Natural killer cell (primary cell): ENCODE data around the gene MBNL1. TPM values are rescaled to one million over a fixed set of nuclear protein-coding genes. Genes with fewer than 3 reads are reported as not detected.

Source experiments
- ATAC-seq, 3 donors: fragments of 150-1000 bp in 2 of 3; fragments of 200-7000 bp in 1 of 3; cut with Tn5 transposase; 1 replicate in 1 of 3; 2 replicates in 2 of 3; pipeline ENCODE4 v1.10.0; 2021; ENCODE audit warnings: mild to moderate bottlenecking in 2 of 3, moderate library complexity in 2 of 3
- DNase-seq, 2 donors: peaks; one replicate each; pipeline versions ENCODE4 v3.0.0 to v3.0.0-alpha.2; 2013 to 2021; ENCODE audit warnings: mixed read lengths in 1 of 2
- H3K27ac ChIP-seq: one replicate; pipeline ENCODE4 v1.5.1; 2013; ENCODE audit warnings: mild to moderate bottlenecking, low read length
- H3K27me3 ChIP-seq: one replicate; pipeline ENCODE4 v1.6.1; 2013; ENCODE audit warnings: low read length; ENCODE audit not compliant: control insufficient read depth, insufficient read depth
- H3K36me3 ChIP-seq: one replicate; pipeline ENCODE4 v1.6.1; 2013; ENCODE audit warnings: low read length; ENCODE audit not compliant: control insufficient read depth, insufficient read depth
- H3K4me1 ChIP-seq: one replicate; pipeline ENCODE4 v1.6.1; 2013; ENCODE audit warnings: low read length; ENCODE audit not compliant: control insufficient read depth, insufficient read depth
- H3K4me3 ChIP-seq: one replicate; pipeline ENCODE4 v1.5.1; 2013; ENCODE audit warnings: low read length
- H3K9me3 ChIP-seq: one replicate; pipeline ENCODE4 v1.6.1; 2013; ENCODE audit warnings: low read length; ENCODE audit not compliant: control insufficient read depth, insufficient read depth
- H3K27ac Mint-ChIP-seq, 2 donors: one replicate each; pipeline ENCODE4 v1.8.0; 2022; ENCODE audit warnings: mild to moderate bottlenecking in 2 of 2, mixed read lengths in 2 of 2, moderate library complexity in 1 of 2
- H3K27me3 Mint-ChIP-seq, 2 donors: one replicate each; pipeline ENCODE4 v1.8.0; 2022; ENCODE audit warnings: low read depth in 2 of 2, mixed read lengths in 2 of 2
- H3K36me3 Mint-ChIP-seq: one replicate; pipeline ENCODE4 v1.8.0; 2022; ENCODE audit warnings: mixed read lengths
- H3K4me1 Mint-ChIP-seq, 2 donors: one replicate each; pipeline ENCODE4 v1.8.0; 2022; ENCODE audit warnings: mixed read lengths in 2 of 2
- H3K4me3 Mint-ChIP-seq: one replicate; pipeline ENCODE4 v1.8.0; 2022; ENCODE audit warnings: mild to moderate bottlenecking, moderate library complexity, mixed read lengths
- H3K9me3 Mint-ChIP-seq, 2 donors: one replicate each; pipeline ENCODE4 v1.8.0; 2022; ENCODE audit warnings: mixed read lengths in 2 of 2
- CTCF ChIP-seq: fragments of 200-600 bp; IDR thresholded peaks from one replicate; pipeline ENCODE4 v1.8.0; 2022; ENCODE audit warnings: antibody characterized with exemption
- WGBS: methylation state at CpG from one replicate; pipeline ENCODE4 v1.1.7; 2013; ENCODE audit warnings: missing lambda C conversion rate; ENCODE audit not compliant: insufficient coverage; 5-methylcytosine and 5-hydroxymethylcytosine counted together
- intact Hi-C: fragments of 100-400 bp; cut with micrococcal nuclease; formaldehyde crosslinking; loops from one replicate; pipeline ENCODE4 v1.14.2; 2022
- total RNA-seq, 4 donors: library from RNA; stranded (reverse); fragments of 120-200 nt in 1 of 4; gene quantifications; one replicate each; pipeline versions ENCODE4 v1.2.3 to v1.2.4, GENCODE V29; 2013 to 2022

The MBNL1 gene
- total RNA-seq, 3 donors from 2014 or later (not counting 1 experiment from before 2014, with no cell fraction given): 600 to 704 (median 607) TPM

GRCh38 chr3:152272771-152273242 is 4.1 kb downstream of the MBNL1 start:
- peaks cover 64 to 78% of the 10 kb centered on the region in 2 donors for H3K4me1 Mint-ChIP-seq
- Histone ChIP-seq H3K9me3 (no peaks in the 10 kb centered on the region), H3K36me3 (no peaks in the 10 kb centered on the region), H3K27ac (peak overlapping the region; percentile 22), H3K4me3 (no peak overlapping the region), H3K27me3 (no peaks in the 10 kb centered on the region), H3K4me1 (peaks cover 13% of the 10 kb centered on the region)
- H3K27ac Mint-ChIP-seq: peak overlapping the region; percentile 81 to 84
- TF ChIP-seq CTCF: no peak
- H3K36me3 Mint-ChIP-seq: no peaks in the 10 kb centered on the region
- intact Hi-C loops: loop anchor here (10.0 kb wide), 1 partner anchor 132 kb away; no protein-coding TSS in a partner anchor
- no peaks in the 10 kb centered on the region for H3K9me3 Mint-ChIP-seq
- 13% methylated on average over 3 of the region's 3 CpGs for WGBS
- ATAC-seq (no peak), DNase-seq (peak in 1 of 2 donors; percentile 53)
- H3K4me3 Mint-ChIP-seq: peak overlapping the region; percentile 97
- no peaks in the 10 kb centered on the region for H3K27me3 Mint-ChIP-seq

GRCh38 chr3:152276681-152277080 is 8.0 kb downstream of the MBNL1 start:
- no peaks in the 10 kb centered on the region for H3K36me3 Mint-ChIP-seq
- no peak for DNase-seq
- peak in 2 of 3 donors; percentile 15 to 42 for ATAC-seq
- no peak overlapping the region for H3K4me3 ChIP-seq
- peak overlapping the region; percentile 47 for H3K27ac ChIP-seq
- intact Hi-C loops: loop anchor here (5.0 to 10.0 kb wide), 2 partner anchors 34 to 128 kb away; no protein-coding TSS in a partner anchor
- peak overlapping the region; percentile 81 to 84 for H3K27ac Mint-ChIP-seq
- H3K27me3 ChIP-seq: no peaks in the 10 kb centered on the region
- no peaks in the 10 kb centered on the region for H3K9me3 Mint-ChIP-seq
- 50% methylated on average over 1 of the region's 1 CpG for WGBS
- H3K4me1 Mint-ChIP-seq: peaks cover 82 to 87% of the 10 kb centered on the region in 2 donors
- H3K9me3 ChIP-seq: no peaks in the 10 kb centered on the region
- TF ChIP-seq CTCF: no peak
- peak overlapping the region; percentile 35 for H3K4me3 Mint-ChIP-seq
- no peaks in the 10 kb centered on the region for H3K36me3 ChIP-seq
- H3K4me1 ChIP-seq: peaks cover 13% of the 10 kb centered on the region
- no peaks in the 10 kb centered on the region for H3K27me3 Mint-ChIP-seq

- no peak for DNase-seq
- Histone ChIP-seq H3K36me3 (no peaks in the 10 kb centered on the region), H3K27me3 (no peaks in the 10 kb centered on the region), H3K4me3 (no peak overlapping the region), H3K27ac (peak overlapping the region; percentile 37), H3K9me3 (no peaks in the 10 kb centered on the region), H3K4me1 (peaks cover 13% of the 10 kb centered on the region)
- ATAC-seq: no peak
- intact Hi-C loops: loop anchor here (5.0 to 10.0 kb wide), 2 partner anchors 35 to 128 kb away; no protein-coding TSS in a partner anchor
- H3K4me1 Mint-ChIP-seq: peaks cover 80 to 86% of the 10 kb centered on the region in 2 donors
- 50% methylated on average over 1 of the region's 1 CpG for WGBS
- H3K27ac Mint-ChIP-seq: peak overlapping the region; percentile 81 to 84
- no peak for TF ChIP-seq CTCF
- H3K27me3 Mint-ChIP-seq: no peaks in the 10 kb centered on the region
- H3K9me3 Mint-ChIP-seq: no peaks in the 10 kb centered on the region
- H3K36me3 Mint-ChIP-seq: no peaks in the 10 kb centered on the region
- H3K4me3 Mint-ChIP-seq: peak overlapping the region; percentile 62
These were observed 8.5 kb downstream of the MBNL1 start for GRCh38 chr3:152277198-152277597.
